ENCODE results near the gene UVSSA.
"Not testable (repeated sequence)": the region's sequence is repeated elsewhere in the genome, so short reads cannot be mapped to it uniquely, and the experiment has no call there.

The UVSSA gene

GRCh38 chr4:1385373-1386340 is 38.6 kb downstream of the UVSSA start:
- no peak for DNase-seq
- Histone ChIP-seq H3K27ac (no peak overlapping the region), H3K9me3 (ENCODE audit: severe bottlenecking) (peaks cover 6% of the 10 kb centered on the region), H3K36me3 (peaks cover 12% of the 10 kb centered on the region), H3K27me3 (ENCODE audit: insufficient read depth, low read depth, severe bottlenecking) (no peaks in the 10 kb centered on the region), H3K4me3 (ENCODE audit: low read depth, low read length) (no peak overlapping the region)
- TF ChIP-seq CTCF (IDR thresholded peaks at IDR 0.05; ENCODE audit: low read depth, low read length), result no peak

- not testable (repeated sequence) for H3K27ac ChIP-seq; H3K4me3 ChIP-seq (ENCODE audit: low read depth, low read length); H3K36me3 ChIP-seq; DNase-seq; H3K27me3 ChIP-seq (ENCODE audit: insufficient read depth, low read depth, severe bottlenecking)
- H3K9me3 ChIP-seq (ENCODE audit: severe bottlenecking), result peaks cover 14% of the 10 kb centered on the region
Measured at GRCh38 chr4:1393363-1393762, 46.4 kb downstream of the UVSSA start.

GRCh38 chr4:1393866-1394265 is 46.9 kb downstream of the UVSSA start:
- H3K4me3 ChIP-seq (ENCODE audit: low read depth, low read length), result no peak overlapping the region
- no peaks in the 10 kb centered on the region for H3K27me3 ChIP-seq (ENCODE audit: insufficient read depth, low read depth, severe bottlenecking)
- no peak for TF ChIP-seq CTCF (IDR thresholded peaks at IDR 0.05; ENCODE audit: low read depth, low read length)
- DNase-seq, result no peak
- H3K9me3 ChIP-seq (ENCODE audit: severe bottlenecking), result peaks cover 14% of the 10 kb centered on the region
- H3K27ac ChIP-seq, result no peak overlapping the region
- H3K36me3 ChIP-seq, result no peaks in the 10 kb centered on the region

- not testable (repeated sequence) for H3K4me3 ChIP-seq (ENCODE audit: low read depth, low read length); H3K27ac ChIP-seq; H3K36me3 ChIP-seq; H3K27me3 ChIP-seq (ENCODE audit: insufficient read depth, low read depth, severe bottlenecking)
- DNase-seq, result peak; percentile 2
- peaks cover 19% of the 10 kb centered on the region for H3K9me3 ChIP-seq (ENCODE audit: severe bottlenecking)
Measured at GRCh38 chr4:1394554-1395388, 47.8 kb downstream of the UVSSA start.

- H3K4me3 ChIP-seq (ENCODE audit: low read depth, low read length); DNase-seq; H3K36me3 ChIP-seq; H3K27ac ChIP-seq: not testable (repeated sequence)
- Histone ChIP-seq H3K27me3 (ENCODE audit: insufficient read depth, low read depth, severe bottlenecking) (peaks cover 15% of the 10 kb centered on the region), H3K9me3 (ENCODE audit: severe bottlenecking) (peaks cover 19% of the 10 kb centered on the region)
Measured at GRCh38 chr4:1395389-1395820, 48.4 kb downstream of the UVSSA start.

- Histone ChIP-seq H3K9me3 (ENCODE audit: severe bottlenecking) (peaks cover 19% of the 10 kb centered on the region), H3K27me3 (ENCODE audit: insufficient read depth, low read depth, severe bottlenecking) (peaks cover 22% of the 10 kb centered on the region), H3K4me3 (ENCODE audit: low read depth, low read length) (no peak overlapping the region), H3K27ac (no peak overlapping the region), H3K36me3 (no peaks in the 10 kb centered on the region)
- no peak for TF ChIP-seq CTCF (IDR thresholded peaks at IDR 0.05; ENCODE audit: low read depth, low read length)
- DNase-seq, result peak; percentile 4
Measured at GRCh38 chr4:1395941-1396805, 49.2 kb downstream of the UVSSA start.
